Parathyroid adenoma (tissue), 2 donors: ENCODE measurements around the gene SKOR1.

ENCODE experiments used
- H2AFZ ChIP-seq: fragments of 300-600 bp; sonication (generic); one replicate; pipeline ENCODE4 v1.7.0; 2017; ENCODE audit warnings: antibody characterized with exemption, mild to moderate bottlenecking
- H3K27ac ChIP-seq: fragments of 300-600 bp; sonication (generic); one replicate; pipeline ENCODE4 v1.7.0; 2017
- H3K27me3 ChIP-seq: fragments of 300-600 bp; sonication (generic); one replicate; pipeline ENCODE4 v1.7.0; 2017; ENCODE audit warnings: low read length; ENCODE audit not compliant: control insufficient read depth, insufficient read depth
- H3K36me3 ChIP-seq: fragments of 300-600 bp; sonication (generic); one replicate; pipeline ENCODE4 v1.7.0; 2017; ENCODE audit warnings: low read length; ENCODE audit not compliant: control insufficient read depth, insufficient read depth
- H3K4me1 ChIP-seq: fragments of 300-600 bp; sonication (generic); one replicate; pipeline ENCODE4 v1.7.0; 2017; ENCODE audit warnings: control low read depth
- H3K4me2 ChIP-seq: fragments of 300-600 bp; sonication (generic); one replicate; pipeline ENCODE4 v1.7.0; 2017; ENCODE audit warnings: low read length
- H3K4me3 ChIP-seq: fragments of 300-600 bp; sonication (generic); one replicate; pipeline ENCODE4 v1.7.0; 2017; ENCODE audit warnings: low read depth, low read length
- H3K79me2 ChIP-seq: fragments of 300-600 bp; sonication (generic); one replicate; pipeline ENCODE4 v1.7.0; 2017; ENCODE audit warnings: control low read depth
- H3K9ac ChIP-seq: fragments of 300-600 bp; sonication (generic); one replicate; pipeline ENCODE4 v1.7.0; 2017; ENCODE audit warnings: mild to moderate bottlenecking
- H3K9me3 ChIP-seq: fragments of 300-600 bp; sonication (generic); one replicate; pipeline ENCODE4 v1.7.0; 2017; ENCODE audit warnings: low read length; ENCODE audit not compliant: control insufficient read depth
- TF ChIP-seq, protein P1 (sequence below): fragments of 300-600 bp; sonication (generic); IDR thresholded peaks from one replicate; pipeline ENCODE4 v1.7.0; 2017; ENCODE audit warnings: antibody characterized with exemption, mild to moderate bottlenecking
- donor health status: primary hyperparathyroidism.

Gene SKOR1

DNA sequence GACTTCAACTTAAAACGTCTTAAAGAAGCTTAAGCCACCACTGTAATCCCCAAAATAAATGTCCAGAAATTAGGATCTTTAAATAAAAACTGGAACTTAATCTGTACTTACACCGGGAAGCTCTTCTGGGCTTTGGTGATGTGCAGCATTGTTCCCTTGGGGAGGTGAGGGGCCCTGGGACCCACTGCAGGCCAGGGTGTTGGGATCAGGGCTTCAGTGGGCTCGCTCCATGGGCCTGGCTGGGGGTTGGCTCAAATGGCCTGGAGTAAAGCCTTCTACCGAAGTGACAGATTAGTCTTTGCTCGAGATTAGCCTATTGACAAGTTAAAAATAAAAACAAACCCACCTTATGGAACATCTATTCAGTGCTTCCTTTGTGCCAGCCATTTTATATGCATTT is 20.7 kb downstream of the SKOR1 start:
- H2AFZ ChIP-seq = no peak overlapping the region
- H3K27me3 ChIP-seq = no peaks in the 10 kb centered on the region
- H3K79me2 ChIP-seq = no peaks in the 10 kb centered on the region
- no peaks in the 10 kb centered on the region for H3K9me3 ChIP-seq
- H3K9ac ChIP-seq = no peak overlapping the region
- no peak overlapping the region for H3K27ac ChIP-seq
- no peak overlapping the region for H3K4me3 ChIP-seq
- H3K4me1 ChIP-seq = no peaks in the 10 kb centered on the region
- H3K4me2 ChIP-seq = no peak overlapping the region
- TF ChIP-seq, protein P1, sequence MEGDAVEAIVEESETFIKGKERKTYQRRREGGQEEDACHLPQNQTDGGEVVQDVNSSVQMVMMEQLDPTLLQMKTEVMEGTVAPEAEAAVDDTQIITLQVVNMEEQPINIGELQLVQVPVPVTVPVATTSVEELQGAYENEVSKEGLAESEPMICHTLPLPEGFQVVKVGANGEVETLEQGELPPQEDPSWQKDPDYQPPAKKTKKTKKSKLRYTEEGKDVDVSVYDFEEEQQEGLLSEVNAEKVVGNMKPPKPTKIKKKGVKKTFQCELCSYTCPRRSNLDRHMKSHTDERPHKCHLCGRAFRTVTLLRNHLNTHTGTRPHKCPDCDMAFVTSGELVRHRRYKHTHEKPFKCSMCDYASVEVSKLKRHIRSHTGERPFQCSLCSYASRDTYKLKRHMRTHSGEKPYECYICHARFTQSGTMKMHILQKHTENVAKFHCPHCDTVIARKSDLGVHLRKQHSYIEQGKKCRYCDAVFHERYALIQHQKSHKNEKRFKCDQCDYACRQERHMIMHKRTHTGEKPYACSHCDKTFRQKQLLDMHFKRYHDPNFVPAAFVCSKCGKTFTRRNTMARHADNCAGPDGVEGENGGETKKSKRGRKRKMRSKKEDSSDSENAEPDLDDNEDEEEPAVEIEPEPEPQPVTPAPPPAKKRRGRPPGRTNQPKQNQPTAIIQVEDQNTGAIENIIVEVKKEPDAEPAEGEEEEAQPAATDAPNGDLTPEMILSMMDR = no peak
- H3K36me3 ChIP-seq = no peaks in the 10 kb centered on the region

DNA sequence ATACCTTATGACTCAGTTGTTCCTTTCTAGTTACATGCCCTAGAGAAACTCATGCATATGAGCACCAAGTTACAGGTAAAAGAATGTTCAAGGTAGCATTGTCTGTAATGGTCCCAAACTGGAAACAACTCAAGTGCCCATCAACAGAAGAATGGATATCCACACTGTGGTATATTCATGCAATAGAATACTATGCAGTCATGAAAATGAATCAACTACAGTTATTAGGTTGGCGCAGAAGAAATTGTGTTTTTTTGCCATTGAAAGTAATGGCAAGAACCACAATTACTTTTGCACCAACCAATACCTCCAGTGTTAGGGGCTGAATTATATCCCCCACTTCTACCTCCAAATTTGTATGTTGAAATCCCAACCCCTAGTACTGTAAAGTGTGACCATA is 24.2 kb downstream of the SKOR1 start:
- no peak overlapping the region for H3K4me2 ChIP-seq
- H3K9ac ChIP-seq = no peak overlapping the region

DNA sequence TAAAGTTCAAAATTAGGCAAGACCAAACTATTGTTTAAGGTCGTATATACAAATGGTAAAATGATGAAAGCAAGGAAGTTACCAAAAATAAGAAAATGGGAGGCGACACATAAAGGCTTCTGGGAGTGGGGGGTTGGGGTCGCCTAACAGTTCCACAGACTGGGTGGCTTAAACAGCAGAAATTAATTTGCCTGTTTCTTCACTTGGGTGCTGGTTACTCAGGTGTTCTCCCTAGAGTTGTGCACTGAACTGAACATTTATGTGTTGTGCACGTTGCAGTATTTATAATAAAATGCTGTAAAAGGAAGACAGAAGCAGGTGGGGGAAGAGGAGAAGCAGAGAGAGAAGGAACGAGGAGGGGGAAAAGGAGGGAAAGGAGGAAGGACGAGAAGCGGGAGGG is 25.0 kb downstream of the SKOR1 start:
- Histone ChIP-seq H3K27ac (no peak overlapping the region), H2AFZ (no peak overlapping the region), H3K36me3 (no peaks in the 10 kb centered on the region), H3K4me2 (no peak overlapping the region), H3K27me3 (no peaks in the 10 kb centered on the region), H3K4me1 (no peaks in the 10 kb centered on the region), H3K9me3 (no peaks in the 10 kb centered on the region), H3K79me2 (no peaks in the 10 kb centered on the region), H3K4me3 (no peak overlapping the region), H3K9ac (no peak overlapping the region)
- TF ChIP-seq, protein P1 = no peak

More for the DNA sequence above, 24.2 kb downstream of the SKOR1 start:
- Histone ChIP-seq H2AFZ (no peak overlapping the region), H3K4me3 (no peak overlapping the region), H3K79me2 (no peaks in the 10 kb centered on the region), H3K9me3 (no peaks in the 10 kb centered on the region), H3K36me3 (no peaks in the 10 kb centered on the region), H3K4me1 (no peaks in the 10 kb centered on the region), H3K27me3 (no peaks in the 10 kb centered on the region), H3K27ac (no peak overlapping the region)
- TF ChIP-seq, protein P1 = no peak

DNA sequence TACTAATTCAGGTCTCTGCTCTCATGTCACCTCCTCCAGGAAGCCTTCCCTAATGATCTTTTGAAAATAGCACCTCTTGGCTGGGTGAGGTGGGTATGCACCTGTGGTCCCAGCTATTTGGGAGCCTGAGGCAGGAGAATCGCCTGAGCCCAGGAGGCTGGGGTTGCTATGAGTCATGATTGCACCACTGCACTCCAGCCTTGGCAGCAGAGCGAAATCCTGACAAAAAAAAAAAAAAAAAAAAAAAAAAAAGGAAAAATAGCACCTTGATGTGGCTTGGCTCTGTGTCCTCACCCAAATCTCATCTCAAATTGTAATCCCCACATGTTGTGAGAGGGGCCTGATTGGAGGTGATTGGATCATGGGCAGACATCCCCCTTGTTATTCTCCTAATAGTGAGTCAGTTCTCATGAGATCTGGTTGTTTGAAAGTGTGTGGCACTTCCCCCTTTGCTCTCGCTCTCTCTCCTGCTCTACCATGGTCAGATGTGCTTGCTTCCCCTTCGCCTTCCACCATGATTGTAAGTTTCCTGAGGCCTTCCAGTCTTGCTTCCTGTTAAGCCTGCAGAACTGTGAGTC is 25.8 kb downstream of the SKOR1 start:
- no peak overlapping the region for H2AFZ ChIP-seq
- no peak overlapping the region for H3K4me2 ChIP-seq
- no peaks in the 10 kb centered on the region for H3K36me3 ChIP-seq
- TF ChIP-seq, protein P1 = no peak
- no peaks in the 10 kb centered on the region for H3K27me3 ChIP-seq
- H3K4me1 ChIP-seq = no peaks in the 10 kb centered on the region
- no peak overlapping the region for H3K27ac ChIP-seq
- no peaks in the 10 kb centered on the region for H3K9me3 ChIP-seq
- no peaks in the 10 kb centered on the region for H3K79me2 ChIP-seq
- no peak overlapping the region for H3K4me3 ChIP-seq
- no peak overlapping the region for H3K9ac ChIP-seq

DNA sequence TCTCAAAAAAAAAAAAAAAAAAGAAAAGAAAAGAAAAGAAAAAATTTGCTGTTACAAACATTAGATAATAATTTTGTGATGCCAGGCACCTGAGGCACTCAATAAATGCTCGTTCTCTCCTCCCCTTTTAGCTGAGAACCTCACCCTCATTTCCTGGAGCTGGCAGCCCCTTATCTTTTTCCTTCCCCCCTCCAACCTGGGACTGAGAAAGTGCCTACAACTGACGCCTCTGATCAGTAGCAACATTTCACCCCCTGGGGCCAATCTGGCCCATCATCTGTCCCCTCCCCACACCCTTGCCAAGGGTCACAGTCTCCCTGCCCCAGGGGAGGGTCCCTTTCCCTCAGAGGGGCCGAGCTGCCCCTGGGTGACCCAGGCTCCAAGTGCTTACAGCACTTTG is 27.1 kb downstream of the SKOR1 start:
- no peak overlapping the region for H3K9ac ChIP-seq
- no peaks in the 10 kb centered on the region for H3K27me3 ChIP-seq
- H3K79me2 ChIP-seq = no peaks in the 10 kb centered on the region
- no peaks in the 10 kb centered on the region for H3K9me3 ChIP-seq
- TF ChIP-seq, protein P1 = no peak
- no peaks in the 10 kb centered on the region for H3K36me3 ChIP-seq
- no peaks in the 10 kb centered on the region for H3K4me1 ChIP-seq
- H3K27ac ChIP-seq = no peak overlapping the region
- H3K4me2 ChIP-seq = no peak overlapping the region
- H3K4me3 ChIP-seq = no peak overlapping the region
- H2AFZ ChIP-seq = no peak overlapping the region
